Measurements from ENCODE around the gene GLT1D1. TPM values are rescaled to one million over a fixed set of nuclear protein-coding genes. Genes with fewer than 3 reads are reported as not detected.

GLT1D1 gene
- total and polyA plus RNA-seq, 2 donors (not counting 3 experiments of a cell fraction or from before 2014, with no cell fraction given): not detected

DNA sequence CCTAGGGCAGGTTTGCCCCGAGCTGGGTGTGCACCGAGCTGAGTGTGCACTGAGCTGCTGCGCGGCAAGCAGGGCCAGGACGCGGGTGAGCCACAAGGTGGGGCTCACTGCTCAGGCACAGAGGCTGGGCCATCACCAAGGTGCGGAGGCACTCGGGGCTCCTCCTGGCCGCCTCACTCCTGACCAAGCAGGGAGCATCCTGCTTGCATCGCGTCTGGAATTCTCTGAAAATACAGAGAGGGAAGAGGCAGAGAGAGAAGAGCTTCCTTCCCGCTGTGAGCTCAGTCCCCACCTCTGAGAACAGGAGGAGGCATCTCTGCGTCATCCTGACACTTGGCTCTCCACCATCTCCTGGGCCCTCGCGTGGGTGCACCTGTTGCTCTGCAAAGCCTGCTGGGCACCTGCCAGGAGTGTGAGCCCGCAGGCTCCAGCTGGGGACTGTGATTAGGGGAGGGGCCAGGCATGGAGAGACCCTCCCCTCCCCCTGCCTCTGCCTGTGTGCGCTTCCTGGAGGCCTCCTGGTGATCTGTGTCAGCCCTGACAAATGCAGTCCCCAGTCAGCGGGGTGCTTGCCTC, 116.3 kb downstream of the GLT1D1 start:
- Histone ChIP-seq H4K20me1 (replicated peaks; ENCODE audit: control insufficient read depth, extremely low read depth, insufficient read depth, low read length) (no peaks in the 10 kb centered on the region), H3K4me2 (ENCODE audit: insufficient read depth, low read length) (no peak overlapping the region), H3K79me2 (ENCODE audit: control insufficient read depth, insufficient read depth, low read length) (no peaks in the 10 kb centered on the region), H3K27me3 (ENCODE audit: control insufficient read depth in 2 of 2, insufficient read depth in 2 of 2, low read length in 2 of 2) (no peaks in the 10 kb centered on the region), H3K4me3 (replicated peaks in 1 of 3; ENCODE audit: insufficient read depth in 1 of 3, low read depth in 1 of 3, low read length in 3 of 3) (no peak overlapping the region), H3K9ac (replicated peaks; ENCODE audit: extremely low read depth, insufficient read depth, low read length) (no peak overlapping the region), H3K9me3 (replicated peaks; ENCODE audit: control insufficient read depth, insufficient read depth, low read length) (peaks cover 5% of the 10 kb centered on the region), H3K36me3 (ENCODE audit: control insufficient read depth in 2 of 2, extremely low read depth in 1 of 2, insufficient read depth in 2 of 2, low read length in 2 of 2) (no peaks in the 10 kb centered on the region), H3K9me1 (replicated peaks; ENCODE audit: control insufficient read depth, extremely low read depth, insufficient read depth, low read length) (no peaks in the 10 kb centered on the region), H3K4me1 (ENCODE audit: control insufficient read depth, extremely low read depth, insufficient read depth, low read length) (no peaks in the 10 kb centered on the region), H3K27ac (ENCODE audit: insufficient read depth, low read depth, low read length) (no peak overlapping the region), H2AFZ (ENCODE audit: low read depth, low read length) (no peak overlapping the region)
- no peak for FAIRE-seq
- intact Hi-C loops (cut with micrococcal nuclease): no loop called here
- BruUV-seq (replicated peaks): no TSS peak
- ChIA-PET POLR2A (no interaction called here), CTCF (no interaction called here)
- DNase-seq (ENCODE audit: low read depth, low spot score): no peak
- dilution Hi-C loops (cut with MboI; ENCODE audit: extremely low pct_ligation_motif_present, low sequenced_read_pairs): no loop called here
- no peak for TF ChIP-seq FOS (IDR thresholded peaks at IDR 0.05; ENCODE audit: borderline replicate concordance, insufficient read depth, low read length)
- TF ChIP-seq GATA2 (IDR thresholded peaks at IDR 0.05; ENCODE audit: insufficient read depth, insufficient read length, low read depth, low read length): no peak
- TF ChIP-seq, protein P1, sequence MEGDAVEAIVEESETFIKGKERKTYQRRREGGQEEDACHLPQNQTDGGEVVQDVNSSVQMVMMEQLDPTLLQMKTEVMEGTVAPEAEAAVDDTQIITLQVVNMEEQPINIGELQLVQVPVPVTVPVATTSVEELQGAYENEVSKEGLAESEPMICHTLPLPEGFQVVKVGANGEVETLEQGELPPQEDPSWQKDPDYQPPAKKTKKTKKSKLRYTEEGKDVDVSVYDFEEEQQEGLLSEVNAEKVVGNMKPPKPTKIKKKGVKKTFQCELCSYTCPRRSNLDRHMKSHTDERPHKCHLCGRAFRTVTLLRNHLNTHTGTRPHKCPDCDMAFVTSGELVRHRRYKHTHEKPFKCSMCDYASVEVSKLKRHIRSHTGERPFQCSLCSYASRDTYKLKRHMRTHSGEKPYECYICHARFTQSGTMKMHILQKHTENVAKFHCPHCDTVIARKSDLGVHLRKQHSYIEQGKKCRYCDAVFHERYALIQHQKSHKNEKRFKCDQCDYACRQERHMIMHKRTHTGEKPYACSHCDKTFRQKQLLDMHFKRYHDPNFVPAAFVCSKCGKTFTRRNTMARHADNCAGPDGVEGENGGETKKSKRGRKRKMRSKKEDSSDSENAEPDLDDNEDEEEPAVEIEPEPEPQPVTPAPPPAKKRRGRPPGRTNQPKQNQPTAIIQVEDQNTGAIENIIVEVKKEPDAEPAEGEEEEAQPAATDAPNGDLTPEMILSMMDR (IDR thresholded peaks at IDR 0.05; ENCODE audit: extremely low read depth in 1 of 2, insufficient read depth in 1 of 2, low read depth in 1 of 2, low read length in 2 of 2): no peak
- TF ChIP-seq JUN (IDR thresholded peaks at IDR 0.05; ENCODE audit: borderline replicate concordance, insufficient read depth, insufficient read length, low read depth): no peak
- TF ChIP-seq POLR2AphosphoS5 (IDR thresholded peaks at IDR 0.05; ENCODE audit: insufficient read depth, low read depth, low read length): no peak
- no peak for TF ChIP-seq POLR2A (IDR thresholded peaks at IDR 0.05; ENCODE audit: low read depth, low read length)
- TF ChIP-seq EZH2 (IDR thresholded peaks at IDR 0.05; ENCODE audit: borderline replicate concordance, low read depth, low read length, severe bottlenecking): no peak
- TF ChIP-seq, protein P2, sequence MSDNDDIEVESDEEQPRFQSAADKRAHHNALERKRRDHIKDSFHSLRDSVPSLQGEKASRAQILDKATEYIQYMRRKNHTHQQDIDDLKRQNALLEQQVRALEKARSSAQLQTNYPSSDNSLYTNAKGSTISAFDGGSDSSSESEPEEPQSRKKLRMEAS (IDR thresholded peaks at IDR 0.05; ENCODE audit: insufficient read depth, insufficient read length): no peak
- no peak for TF ChIP-seq MYC (IDR thresholded peaks at IDR 0.05; ENCODE audit: low read depth, low read length)

All from endothelial cell of umbilical vein (primary cell).